HG02798 (cell line): Measurements from ENCODE around the gene NR6A1.
"Not testable (repeated sequence)": the region's sequence is repeated elsewhere in the genome, so short reads cannot be mapped to it uniquely, and the experiment has no call there.

ENCODE experiments used
- ATAC-seq: cut with Tn5 transposase; IDR thresholded peaks from one replicate; pipeline ENCODE4 v1.9.1; 2021; ENCODE audit warnings: mild to moderate bottlenecking; ENCODE audit not compliant: unreplicated experiment, poor library complexity

NR6A1 gene

DNA sequence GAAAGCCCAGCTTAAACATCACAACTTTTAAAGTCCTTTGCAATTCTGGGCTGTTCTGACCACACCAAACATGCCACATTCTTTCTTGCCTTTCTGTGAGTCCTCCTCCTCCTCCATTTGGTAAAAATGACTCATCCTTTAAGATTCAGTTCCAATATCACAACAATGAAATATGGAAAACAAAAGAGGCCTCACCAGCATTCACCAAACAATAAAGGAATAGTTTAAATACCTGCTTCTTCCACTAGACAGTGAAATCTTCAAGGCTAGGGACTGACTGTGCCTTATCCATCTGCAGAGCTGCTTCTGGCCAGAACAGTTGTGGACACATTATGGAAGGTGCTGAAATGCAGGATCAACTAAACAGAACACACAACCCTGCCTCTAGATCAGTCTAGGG, 36.0 kb downstream of the NR6A1 start:
- ATAC-seq, result no peak

- not testable (repeated sequence) for ATAC-seq
These were observed 36.4 kb downstream of the NR6A1 start for GRCh38 chr9:124734741-124735083.

DNA sequence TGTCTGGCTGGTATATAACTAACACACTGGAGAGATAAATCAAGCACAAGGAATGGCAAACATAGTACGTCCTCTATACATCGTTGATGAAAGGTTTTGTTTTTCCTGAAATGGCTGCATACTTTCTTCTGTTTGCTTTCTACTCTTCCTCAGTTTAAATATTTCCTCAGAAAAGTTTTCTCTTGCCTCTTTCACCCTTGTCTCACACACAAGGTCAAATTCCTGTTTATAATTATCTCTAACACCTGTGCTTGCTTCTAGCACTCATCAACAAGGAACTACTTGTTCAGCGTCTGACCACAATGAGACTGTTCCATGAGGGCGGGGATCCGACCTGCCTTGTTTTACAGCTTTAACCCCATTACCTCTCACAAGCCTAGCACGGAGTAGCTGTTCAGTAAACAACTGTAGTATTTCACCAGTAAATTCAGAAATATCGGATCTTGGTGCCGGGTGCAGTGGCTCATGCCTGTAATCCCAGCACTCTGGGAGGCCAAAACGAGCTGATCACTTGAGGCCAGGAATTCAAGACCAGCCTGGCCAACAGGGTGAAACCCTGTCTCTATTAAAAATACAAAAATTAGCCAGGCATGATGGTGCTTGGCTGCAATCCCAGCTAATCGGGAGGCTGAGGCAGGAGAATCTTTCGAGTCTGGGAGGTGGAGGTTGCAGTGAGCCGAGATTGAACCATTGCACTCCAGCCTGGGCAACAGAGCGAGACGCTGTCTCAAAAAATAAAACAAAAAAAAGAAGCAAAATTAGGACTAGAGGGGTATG, 37.0 kb downstream of the NR6A1 start:
- ATAC-seq, result no peak

- no peak for ATAC-seq
These were observed 40.3 kb downstream of the NR6A1 start for GRCh38 chr9:124730772-124731171.

DNA sequence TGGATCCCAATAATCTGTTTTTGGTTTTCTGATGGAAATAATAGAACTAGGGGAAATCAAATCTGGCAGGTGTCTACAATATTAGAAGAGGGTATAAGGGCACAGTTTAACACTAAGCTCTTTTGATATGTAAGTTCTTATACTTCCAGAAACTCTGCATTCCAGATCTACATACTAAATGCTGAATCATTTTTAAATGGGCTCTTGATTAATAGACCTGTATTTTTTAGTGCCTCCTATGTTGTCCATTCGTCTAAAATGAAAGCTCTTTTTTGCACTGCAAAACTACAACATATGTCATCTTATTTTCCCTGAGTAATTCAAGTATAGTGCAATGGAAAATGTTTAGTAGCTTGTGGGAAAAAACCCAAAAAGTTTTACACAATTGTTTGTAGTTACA, 44.2 kb downstream of the NR6A1 start:
- ATAC-seq, result no peak

GRCh38 chr9:124725068-124725452, 46.1 kb downstream of the NR6A1 start:
- no peak for ATAC-seq

DNA sequence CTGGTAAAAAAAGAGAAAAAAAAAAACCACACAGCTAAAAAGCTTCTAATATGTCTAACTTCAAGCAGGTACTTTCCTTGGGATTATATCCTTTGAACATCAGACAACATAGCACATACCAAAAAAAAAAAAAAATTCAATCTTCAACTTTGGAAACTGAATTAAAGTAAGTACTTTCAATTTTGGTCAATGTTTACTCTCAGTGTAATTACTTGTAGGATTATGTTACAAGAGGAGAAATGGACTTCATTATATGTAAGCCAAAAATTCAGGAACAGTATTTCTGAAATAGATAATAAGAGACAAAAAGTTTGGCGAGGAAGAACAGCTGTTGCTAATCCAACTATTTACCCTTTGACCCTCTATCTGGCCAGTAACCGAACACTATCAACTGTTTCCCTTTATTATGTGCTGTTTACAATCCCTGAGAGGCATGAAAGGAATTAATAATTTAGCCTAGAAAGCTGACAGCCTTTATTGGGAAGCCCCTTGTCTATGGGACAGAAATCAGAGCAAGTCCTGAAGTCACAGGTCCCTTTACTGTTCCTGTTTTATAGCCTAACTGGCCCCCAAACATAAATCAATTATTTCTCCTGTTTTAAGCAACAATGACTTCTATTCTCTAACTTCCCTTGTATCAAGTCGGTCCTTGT, 46.6 kb downstream of the NR6A1 start:
- no peak for ATAC-seq

- ATAC-seq, result no peak
These were observed 47.8 kb downstream of the NR6A1 start for GRCh38 chr9:124723352-124723751.

- ATAC-seq, result no peak
These were observed 49.8 kb downstream of the NR6A1 start for GRCh38 chr9:124721109-124721906.

DNA sequence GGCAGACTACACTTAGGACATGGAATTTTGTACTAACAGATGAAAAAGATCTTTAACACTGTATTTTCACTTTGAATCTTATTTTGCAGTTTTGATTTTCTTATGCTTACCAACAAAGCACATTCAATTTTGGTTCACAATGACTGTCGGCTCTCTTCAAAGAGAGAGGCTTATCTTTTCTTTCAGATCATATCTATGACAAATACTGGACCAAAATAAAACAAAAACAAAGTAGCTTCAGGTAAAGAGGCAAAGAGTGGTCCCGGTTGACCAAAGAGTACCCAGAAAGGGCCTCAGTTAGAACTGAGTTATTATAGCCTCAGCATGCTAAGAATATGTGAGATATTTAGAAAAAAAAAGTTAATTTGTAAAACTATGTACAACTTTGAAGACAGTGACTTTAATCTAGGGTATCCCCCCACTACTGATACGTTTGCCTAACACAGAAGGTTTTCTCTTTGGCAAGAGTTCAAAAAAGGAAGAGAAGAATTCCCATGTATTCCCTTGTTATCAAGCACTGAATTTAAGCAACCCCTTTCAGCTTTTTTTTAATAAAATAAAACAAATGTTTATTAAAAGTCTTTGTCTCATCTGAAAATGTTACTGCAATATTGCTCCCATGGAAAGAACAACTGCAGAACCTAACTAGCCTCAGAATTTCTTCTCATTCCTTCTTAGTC, 50.5 kb downstream of the NR6A1 start:
- no peak for ATAC-seq

DNA sequence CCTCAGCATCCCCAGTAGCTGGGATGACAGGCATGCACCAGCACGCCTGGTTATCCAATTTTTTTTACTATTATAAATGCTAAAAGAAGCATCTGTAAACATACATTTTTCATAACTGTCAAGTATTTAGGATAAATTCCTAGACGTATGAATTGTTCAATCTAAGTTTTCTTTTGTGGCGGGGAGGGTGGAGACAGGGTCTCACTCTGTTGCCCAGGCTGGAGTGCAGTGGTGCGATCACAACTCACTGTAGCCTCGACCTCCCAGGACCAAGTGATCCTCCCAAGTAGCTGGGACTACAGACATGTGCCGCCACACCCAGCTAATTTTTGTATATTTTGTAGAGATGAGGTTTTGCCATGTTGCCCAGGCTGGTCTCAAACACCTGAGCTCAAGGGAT, 52.2 kb downstream of the NR6A1 start:
- ATAC-seq, result no peak

DNA sequence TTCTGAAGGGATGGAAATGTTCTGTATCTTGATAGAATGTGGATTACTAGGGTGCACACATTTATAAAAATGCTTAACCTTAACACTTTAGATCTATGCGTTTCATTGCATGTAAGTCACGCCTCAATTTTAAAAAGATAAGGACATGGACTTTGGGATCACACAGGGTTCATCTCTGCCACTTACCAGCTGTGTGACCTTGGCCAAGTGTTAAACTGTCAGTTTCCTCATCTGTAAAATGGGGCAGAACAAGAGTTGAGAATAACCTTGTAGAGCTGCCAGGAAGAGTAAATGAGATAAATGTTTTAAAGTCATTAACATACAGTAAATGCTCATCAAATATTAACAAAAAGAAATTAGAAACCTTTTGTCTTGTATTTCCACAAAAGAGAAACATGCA, 53.5 kb downstream of the NR6A1 start:
- no peak for ATAC-seq

DNA sequence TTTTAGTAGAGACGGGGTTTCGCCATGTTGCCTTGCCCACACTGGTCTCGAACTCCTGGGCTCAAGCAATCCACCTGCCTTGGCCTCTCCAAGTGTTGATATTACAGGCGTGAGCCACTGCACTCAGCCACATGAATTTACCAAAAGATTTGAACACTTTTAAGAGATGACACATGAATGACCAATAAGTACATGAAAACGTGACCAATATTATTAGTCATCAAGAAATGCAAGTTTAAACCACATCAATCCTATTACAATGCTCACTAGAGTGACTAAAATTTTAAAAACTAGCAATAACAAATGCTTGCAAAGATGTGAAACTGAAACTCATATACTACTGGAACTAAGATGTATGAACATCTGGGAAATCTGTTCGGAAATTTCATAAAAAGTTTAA, 54.3 kb downstream of the NR6A1 start:
- ATAC-seq, result no peak

GRCh38 chr9:124710766-124711165, 60.3 kb downstream of the NR6A1 start:
- ATAC-seq, result no peak

DNA sequence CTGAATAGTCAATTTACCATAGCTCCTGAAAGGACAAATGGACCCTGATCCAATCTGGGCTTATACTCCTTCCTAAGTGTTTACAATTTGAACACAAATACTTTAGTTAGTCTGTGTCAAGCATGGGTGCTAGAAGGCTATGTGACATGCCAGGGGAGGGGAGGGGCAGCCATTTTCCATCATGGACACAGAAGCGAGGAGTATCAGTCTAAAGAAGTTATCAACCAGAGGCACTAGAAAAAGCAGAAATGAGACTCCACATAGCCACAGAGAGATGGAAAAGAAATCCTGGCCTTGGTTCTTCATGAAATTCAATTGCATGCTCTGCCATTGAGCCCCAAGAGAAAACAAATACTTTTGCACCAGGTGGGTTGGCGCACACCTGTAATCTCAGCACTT, 61.8 kb downstream of the NR6A1 start:
- no peak for ATAC-seq

DNA sequence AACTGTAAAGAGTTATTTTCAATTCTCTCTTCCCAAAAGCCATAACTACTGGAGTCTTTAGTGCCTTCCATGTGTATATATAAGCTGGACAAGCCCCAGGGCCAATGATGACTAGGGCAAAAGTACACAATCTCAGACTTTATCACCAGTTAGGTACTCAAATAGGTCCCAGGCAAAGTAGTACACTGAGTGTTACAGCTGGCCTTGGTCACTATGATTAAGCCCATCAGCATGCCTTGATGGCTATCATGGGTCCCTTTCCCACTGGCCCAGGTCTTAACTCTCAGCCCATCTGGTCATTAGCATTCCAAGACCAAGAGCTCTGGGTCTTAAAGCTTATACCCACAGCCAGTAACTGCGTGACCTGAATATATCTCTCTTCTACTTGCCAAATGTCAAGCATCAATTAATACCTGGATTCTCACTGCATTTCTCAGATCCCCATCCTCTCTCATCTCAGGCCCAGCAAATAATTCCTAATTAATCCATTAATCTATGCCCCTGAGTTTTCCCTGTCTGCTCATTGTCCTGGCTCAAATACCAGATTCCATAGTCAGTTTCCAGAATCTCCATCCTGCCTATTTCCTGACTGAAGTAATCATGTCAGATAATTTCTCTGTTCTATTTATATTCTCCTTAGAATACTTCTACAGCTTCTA, 62.3 kb downstream of the NR6A1 start:
- ATAC-seq, result no peak

DNA sequence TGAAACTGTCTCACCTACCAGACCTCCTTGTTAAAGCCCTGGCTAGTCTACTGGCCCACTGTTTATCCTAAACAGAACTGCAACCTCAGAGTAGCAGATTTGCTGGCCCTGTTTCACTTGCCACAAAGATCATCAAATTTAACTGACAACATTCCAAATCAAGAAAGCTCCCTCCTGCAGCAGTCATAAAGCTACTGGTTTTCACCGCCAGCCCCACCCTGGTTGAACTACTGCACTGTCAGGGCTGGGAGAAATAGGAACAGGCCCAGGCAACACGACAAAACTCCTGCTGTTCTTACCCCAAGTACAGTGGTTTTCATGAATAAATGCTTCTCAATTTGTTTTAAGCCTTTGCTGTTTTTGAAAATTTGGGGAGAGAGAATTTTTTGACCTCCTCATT, 63.0 kb downstream of the NR6A1 start:
- ATAC-seq, result no peak

DNA sequence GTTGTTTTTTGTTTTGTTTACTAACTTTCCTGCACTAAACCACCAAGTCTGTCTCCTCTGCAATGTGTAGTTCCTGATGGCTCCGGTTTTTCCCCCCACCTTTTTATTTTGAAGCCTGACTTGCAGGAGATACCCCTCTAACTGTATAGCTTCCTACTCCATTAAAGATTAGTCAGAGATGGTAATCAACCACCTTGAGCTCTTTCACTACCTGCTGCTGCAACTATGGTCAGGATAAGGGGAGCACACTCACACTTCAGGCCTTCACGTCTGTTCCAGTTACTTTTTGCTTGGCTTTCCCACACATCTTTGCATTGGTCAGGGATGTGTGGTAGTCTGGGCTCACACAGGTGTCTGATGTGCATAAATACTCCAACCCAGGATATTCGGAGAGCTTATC, 63.4 kb downstream of the NR6A1 start:
- ATAC-seq, result no peak

DNA sequence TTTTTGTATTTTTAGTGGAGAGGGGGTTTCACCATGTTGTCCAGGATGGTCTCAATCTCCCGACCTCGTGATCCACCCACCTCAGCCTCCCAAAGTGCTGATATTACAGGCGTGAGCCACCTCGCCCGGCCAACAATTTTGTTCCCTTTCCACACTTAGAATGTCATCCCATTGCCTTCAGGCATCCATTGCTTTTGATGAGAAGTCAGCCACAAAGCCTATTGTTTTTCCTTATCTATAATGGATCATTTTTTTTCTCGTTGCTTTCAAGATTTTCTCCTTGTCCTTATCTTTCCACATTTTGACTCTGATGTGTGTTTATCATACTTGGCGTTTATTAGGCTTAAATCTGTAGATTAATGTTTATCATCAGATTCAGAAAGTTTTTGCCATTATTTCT, 64.4 kb downstream of the NR6A1 start:
- ATAC-seq, result no peak

- ATAC-seq, result no peak
These were observed 71.5 kb downstream of the NR6A1 start for GRCh38 chr9:124699575-124699974.
